Endothelial cell (in vitro differentiated cells): ENCODE results near the gene SPINDOC. TPM values are rescaled to one million over a fixed set of nuclear protein-coding genes. Genes with fewer than 3 reads are reported as not detected.

Source experiments
- DNase-seq: peaks from one replicate; pipeline ENCODE4 v3.0.0; 2021; ENCODE audit warnings: low spot score
- H3K27ac Mint-ChIP-seq: one replicate; pipeline ENCODE4 v1.8.0; 2021; ENCODE audit warnings: mixed read lengths, inconsistent platforms; ENCODE audit not compliant: unreplicated experiment
- H3K27me3 Mint-ChIP-seq: one replicate; pipeline ENCODE4 v1.8.0; 2021; ENCODE audit warnings: mild to moderate bottlenecking, moderate library complexity, mixed read lengths, inconsistent platforms; ENCODE audit not compliant: unreplicated experiment
- H3K36me3 Mint-ChIP-seq: one replicate; pipeline ENCODE4 v1.8.0; 2021; ENCODE audit warnings: mild to moderate bottlenecking, low read depth, mixed read lengths, inconsistent platforms; ENCODE audit not compliant: unreplicated experiment
- H3K4me1 Mint-ChIP-seq: one replicate; pipeline ENCODE4 v1.8.0; 2021; ENCODE audit warnings: mild to moderate bottlenecking, mixed read lengths, inconsistent platforms; ENCODE audit not compliant: unreplicated experiment
- H3K4me3 Mint-ChIP-seq: one replicate; pipeline ENCODE4 v1.8.0; 2021; ENCODE audit warnings: mild to moderate bottlenecking, mixed read lengths, inconsistent platforms; ENCODE audit not compliant: unreplicated experiment
- H3K9me3 Mint-ChIP-seq: one replicate; pipeline ENCODE4 v1.8.0; 2021; ENCODE audit warnings: mixed read lengths, inconsistent platforms; ENCODE audit not compliant: unreplicated experiment
- total RNA-seq: library from RNA; stranded (reverse); fragmentation: NEBNext Ultra II Directional; extraction: Animal tissue kit (Norgen Biotek cat#: 25700); gene quantifications from one replicate; pipeline ENCODE4 v1.2.1, GENCODE V29; 2021; ENCODE audit not compliant: unreplicated experiment
- TF ChIP-seq, protein P1 (sequence below): fragments of 200-600 bp; sonication (generic); IDR thresholded peaks from one replicate; pipeline ENCODE4 v1.5.0; 2021; ENCODE audit warnings: antibody characterized with exemption; ENCODE audit not compliant: unreplicated experiment

The SPINDOC gene
- total RNA-seq, 1 donor from 2014 or later: 55.3 TPM

DNA sequence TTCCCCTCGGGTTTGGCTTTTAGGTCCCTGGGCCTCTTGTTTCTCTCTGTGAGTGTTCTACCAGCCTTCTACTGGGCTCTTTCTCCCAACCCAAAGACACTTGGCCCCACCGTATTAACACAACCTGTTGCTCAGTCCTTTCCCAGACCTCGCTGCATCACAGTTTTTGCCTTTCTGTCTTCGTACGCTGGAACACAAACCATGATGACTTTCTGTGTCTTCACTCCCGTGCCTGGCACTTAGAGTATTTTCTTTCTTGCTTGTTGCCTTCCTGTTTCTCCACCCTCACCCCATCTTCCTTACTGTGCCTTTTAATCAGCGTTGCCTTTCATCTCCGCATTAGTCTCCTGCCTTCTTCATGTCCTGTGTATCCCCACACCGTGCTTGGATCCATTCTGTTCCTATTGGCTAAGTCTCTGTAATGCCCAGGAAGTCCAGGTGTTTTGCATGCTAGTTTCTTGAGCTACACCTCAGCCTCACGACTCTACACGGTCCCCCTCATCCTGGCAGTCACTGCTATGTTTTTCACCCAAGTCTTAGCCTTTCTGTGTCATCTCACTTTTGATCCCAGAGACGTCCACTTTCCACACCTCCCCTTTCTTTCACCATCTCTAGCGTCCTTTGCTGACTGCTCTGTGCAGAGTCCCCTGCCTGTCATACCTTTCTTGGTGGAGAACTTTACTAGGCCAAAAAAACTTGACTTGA, 27.3 kb downstream of the SPINDOC start:
- no peaks in the 10 kb centered on the region for H3K9me3 Mint-ChIP-seq
- DNase-seq: no peak
- H3K27ac Mint-ChIP-seq: peak overlapping the region; percentile 88
- H3K4me1 Mint-ChIP-seq: peaks cover 71% of the 10 kb centered on the region
- H3K4me3 Mint-ChIP-seq: peak overlapping the region; percentile 92
- peaks cover 22% of the 10 kb centered on the region for H3K27me3 Mint-ChIP-seq
- TF ChIP-seq, protein P1, sequence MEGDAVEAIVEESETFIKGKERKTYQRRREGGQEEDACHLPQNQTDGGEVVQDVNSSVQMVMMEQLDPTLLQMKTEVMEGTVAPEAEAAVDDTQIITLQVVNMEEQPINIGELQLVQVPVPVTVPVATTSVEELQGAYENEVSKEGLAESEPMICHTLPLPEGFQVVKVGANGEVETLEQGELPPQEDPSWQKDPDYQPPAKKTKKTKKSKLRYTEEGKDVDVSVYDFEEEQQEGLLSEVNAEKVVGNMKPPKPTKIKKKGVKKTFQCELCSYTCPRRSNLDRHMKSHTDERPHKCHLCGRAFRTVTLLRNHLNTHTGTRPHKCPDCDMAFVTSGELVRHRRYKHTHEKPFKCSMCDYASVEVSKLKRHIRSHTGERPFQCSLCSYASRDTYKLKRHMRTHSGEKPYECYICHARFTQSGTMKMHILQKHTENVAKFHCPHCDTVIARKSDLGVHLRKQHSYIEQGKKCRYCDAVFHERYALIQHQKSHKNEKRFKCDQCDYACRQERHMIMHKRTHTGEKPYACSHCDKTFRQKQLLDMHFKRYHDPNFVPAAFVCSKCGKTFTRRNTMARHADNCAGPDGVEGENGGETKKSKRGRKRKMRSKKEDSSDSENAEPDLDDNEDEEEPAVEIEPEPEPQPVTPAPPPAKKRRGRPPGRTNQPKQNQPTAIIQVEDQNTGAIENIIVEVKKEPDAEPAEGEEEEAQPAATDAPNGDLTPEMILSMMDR: no peak
- H3K36me3 Mint-ChIP-seq: peaks cover 26% of the 10 kb centered on the region

DNA sequence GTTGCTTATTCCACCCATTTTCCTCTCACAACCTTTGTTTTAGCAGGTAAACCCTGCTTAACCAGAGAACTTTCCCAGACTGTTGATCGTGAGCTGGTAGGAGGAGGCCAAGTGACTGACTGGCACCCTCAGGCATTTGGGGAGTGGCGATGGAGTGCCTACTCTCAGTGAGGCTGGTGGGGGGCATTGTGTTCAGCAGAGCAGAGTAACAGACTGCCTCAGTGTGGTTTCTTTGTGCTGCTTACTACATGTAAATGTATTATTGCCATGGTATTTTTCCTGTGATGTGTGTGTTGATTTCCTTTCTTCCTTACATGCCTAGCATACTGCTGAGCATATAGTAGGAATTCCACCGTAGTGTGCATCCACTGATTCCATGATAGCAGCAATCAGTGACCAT, 28.3 kb downstream of the SPINDOC start:
- Mint-ChIP-seq H3K9me3 (no peaks in the 10 kb centered on the region), H3K27ac (peak overlapping the region; percentile 88), H3K36me3 (peaks cover 26% of the 10 kb centered on the region), H3K4me1 (peaks cover 75% of the 10 kb centered on the region), H3K27me3 (peaks cover 20% of the 10 kb centered on the region), H3K4me3 (peak overlapping the region; percentile 92)
- TF ChIP-seq, protein P1: no peak
- no peak for DNase-seq

DNA sequence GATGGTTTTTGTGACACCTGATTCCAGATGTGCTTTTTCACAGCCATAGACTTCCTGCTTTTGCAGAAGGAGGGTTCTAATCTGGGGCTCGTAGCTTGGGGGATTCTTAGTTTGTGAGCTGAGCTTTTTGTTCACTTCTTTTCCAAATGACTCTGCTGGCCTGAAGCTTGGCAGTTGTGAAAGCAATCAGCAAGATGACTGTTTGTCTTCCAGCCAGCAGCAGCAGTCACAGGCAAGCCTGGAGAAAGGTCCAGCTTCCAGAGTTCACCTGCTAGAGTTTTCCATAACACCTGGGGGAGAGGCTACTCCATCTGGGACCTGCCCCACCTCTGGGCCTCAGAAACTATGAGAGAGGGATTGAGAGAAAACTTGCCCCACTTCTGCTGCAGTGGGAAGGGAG, 29.8 kb downstream of the SPINDOC start:
- Mint-ChIP-seq H3K9me3 (no peaks in the 10 kb centered on the region), H3K4me3 (no peak overlapping the region), H3K27ac (peak overlapping the region; percentile 42), H3K36me3 (peaks cover 24% of the 10 kb centered on the region), H3K27me3 (peaks cover 22% of the 10 kb centered on the region), H3K4me1 (peaks cover 74% of the 10 kb centered on the region)
- DNase-seq: no peak
- TF ChIP-seq, protein P1: no peak

DNA sequence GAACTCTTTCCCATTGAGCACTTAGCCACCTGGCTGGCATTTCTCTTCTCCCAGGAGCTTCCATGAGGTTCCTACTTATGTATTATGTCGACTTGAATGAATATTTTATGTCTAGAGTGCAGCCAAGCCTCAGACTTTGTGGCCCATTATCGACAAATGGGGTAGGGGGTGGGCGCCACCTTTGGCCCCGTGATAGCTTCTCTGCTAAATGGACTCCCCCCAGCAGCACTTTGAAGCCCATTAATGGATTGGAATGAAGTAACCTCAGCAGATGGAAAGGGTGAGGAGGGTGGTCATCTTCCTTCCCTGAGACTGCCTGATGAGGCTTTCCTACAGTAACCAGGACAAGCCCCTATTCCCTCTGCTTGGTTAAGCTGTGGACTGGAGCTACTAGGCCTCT, 31.6 kb downstream of the SPINDOC start:
- Mint-ChIP-seq H3K36me3 (peaks cover 20% of the 10 kb centered on the region), H3K27me3 (peaks cover 19% of the 10 kb centered on the region), H3K4me3 (no peak overlapping the region), H3K9me3 (no peaks in the 10 kb centered on the region), H3K4me1 (peaks cover 78% of the 10 kb centered on the region), H3K27ac (no peak overlapping the region)
- DNase-seq: no peak
- TF ChIP-seq, protein P1: no peak

DNA sequence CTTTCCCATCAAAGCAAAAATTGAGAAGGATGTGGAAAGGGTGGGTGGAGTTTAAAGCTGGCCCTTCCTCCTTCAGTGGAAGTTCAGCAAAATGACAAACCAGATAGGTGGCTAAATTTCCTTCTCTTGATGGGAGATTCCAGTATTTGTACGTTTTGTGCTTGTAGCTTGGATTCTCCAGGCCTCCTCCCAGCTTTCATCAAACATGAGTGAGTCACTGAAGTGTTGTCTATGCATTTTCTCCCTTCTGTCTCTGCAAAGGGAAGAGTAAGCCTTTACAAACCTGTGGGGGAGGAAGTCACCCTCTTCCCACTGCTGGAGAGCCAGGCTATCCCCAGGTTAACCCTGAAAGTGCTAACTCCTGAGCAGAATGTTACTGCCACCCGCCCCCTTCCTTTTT, 32.0 kb downstream of the SPINDOC start:
- Mint-ChIP-seq H3K4me1 (peaks cover 74% of the 10 kb centered on the region), H3K27me3 (peaks cover 16% of the 10 kb centered on the region), H3K27ac (no peak overlapping the region), H3K36me3 (peaks cover 18% of the 10 kb centered on the region), H3K9me3 (no peaks in the 10 kb centered on the region), H3K4me3 (no peak overlapping the region)
- no peak for DNase-seq
- TF ChIP-seq, protein P1: no peak
